ENCODE results near the gene RSRC1.

The RSRC1 gene

GRCh38 chr3:158185711-158186110, 75.8 kb downstream of the RSRC1 start:
- Histone ChIP-seq H3K4me3 (no peak overlapping the region), H3K27me3 (no peaks in the 10 kb centered on the region), H3K9me3 (no peaks in the 10 kb centered on the region), H3K4me1 (no peaks in the 10 kb centered on the region), H3K36me3 (no peaks in the 10 kb centered on the region), H3K27ac (no peak overlapping the region)
- intact Hi-C loops (cut with DNase I; ENCODE audit: low total_unique reads) = no loop called here
- TF ChIP-seq, protein P1, sequence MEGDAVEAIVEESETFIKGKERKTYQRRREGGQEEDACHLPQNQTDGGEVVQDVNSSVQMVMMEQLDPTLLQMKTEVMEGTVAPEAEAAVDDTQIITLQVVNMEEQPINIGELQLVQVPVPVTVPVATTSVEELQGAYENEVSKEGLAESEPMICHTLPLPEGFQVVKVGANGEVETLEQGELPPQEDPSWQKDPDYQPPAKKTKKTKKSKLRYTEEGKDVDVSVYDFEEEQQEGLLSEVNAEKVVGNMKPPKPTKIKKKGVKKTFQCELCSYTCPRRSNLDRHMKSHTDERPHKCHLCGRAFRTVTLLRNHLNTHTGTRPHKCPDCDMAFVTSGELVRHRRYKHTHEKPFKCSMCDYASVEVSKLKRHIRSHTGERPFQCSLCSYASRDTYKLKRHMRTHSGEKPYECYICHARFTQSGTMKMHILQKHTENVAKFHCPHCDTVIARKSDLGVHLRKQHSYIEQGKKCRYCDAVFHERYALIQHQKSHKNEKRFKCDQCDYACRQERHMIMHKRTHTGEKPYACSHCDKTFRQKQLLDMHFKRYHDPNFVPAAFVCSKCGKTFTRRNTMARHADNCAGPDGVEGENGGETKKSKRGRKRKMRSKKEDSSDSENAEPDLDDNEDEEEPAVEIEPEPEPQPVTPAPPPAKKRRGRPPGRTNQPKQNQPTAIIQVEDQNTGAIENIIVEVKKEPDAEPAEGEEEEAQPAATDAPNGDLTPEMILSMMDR (IDR thresholded peaks at IDR 0.05) = no peak
- DNase-seq = no peak

- H3K36me3 ChIP-seq = peaks cover 0 to 20% (median 0%) of the 10 kb centered on the region in 3 donors
- no peak for DNase-seq
- no peaks in the 10 kb centered on the region for H3K4me1 ChIP-seq
- intact Hi-C loops (cut with DNase I; ENCODE audit: low total_unique reads) = no loop called here
- TF ChIP-seq, protein P1 (IDR thresholded peaks at IDR 0.05) = no peak
- no peaks in the 10 kb centered on the region for H3K27me3 ChIP-seq
- H3K27ac ChIP-seq = no peak overlapping the region
- no peak overlapping the region for H3K4me3 ChIP-seq
- peaks cover 0 to 22% (median 14%) of the 10 kb centered on the region in 3 donors for H3K9me3 ChIP-seq
Observed at GRCh38 chr3:158200955-158201354, 91.1 kb downstream of the RSRC1 start.

DNA sequence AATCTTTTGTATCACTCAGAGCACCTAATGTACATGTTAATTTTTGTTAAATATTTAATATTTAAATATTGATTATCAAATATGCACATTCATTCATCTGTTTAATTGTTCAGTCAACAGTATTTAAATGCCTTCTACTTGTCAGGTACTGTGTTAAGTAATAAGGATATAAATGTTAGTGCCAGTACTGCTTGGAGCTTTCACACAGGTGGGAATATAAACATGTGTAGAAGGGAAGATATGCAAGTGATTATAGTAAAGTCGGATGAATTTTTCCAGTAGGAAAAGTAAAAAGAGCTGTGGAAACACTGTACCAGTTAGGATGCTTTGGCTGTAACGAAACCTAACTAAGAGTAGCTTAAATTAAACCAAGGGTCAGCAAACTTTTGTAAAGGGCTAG, 95.4 kb downstream of the RSRC1 start:
- Histone ChIP-seq H3K4me1 (no peaks in the 10 kb centered on the region), H3K9me3 (peaks cover 0 to 15% (median 8%) of the 10 kb centered on the region in 3 donors), H3K4me3 (no peak overlapping the region), H3K27me3 (no peaks in the 10 kb centered on the region), H3K27ac (no peak overlapping the region), H3K36me3 (peaks cover 0 to 20% (median 0%) of the 10 kb centered on the region in 3 donors)
- TF ChIP-seq, protein P1 (IDR thresholded peaks at IDR 0.05) = no peak
- no peak for DNase-seq
- intact Hi-C loops (cut with DNase I; ENCODE audit: low total_unique reads) = no loop called here

DNA sequence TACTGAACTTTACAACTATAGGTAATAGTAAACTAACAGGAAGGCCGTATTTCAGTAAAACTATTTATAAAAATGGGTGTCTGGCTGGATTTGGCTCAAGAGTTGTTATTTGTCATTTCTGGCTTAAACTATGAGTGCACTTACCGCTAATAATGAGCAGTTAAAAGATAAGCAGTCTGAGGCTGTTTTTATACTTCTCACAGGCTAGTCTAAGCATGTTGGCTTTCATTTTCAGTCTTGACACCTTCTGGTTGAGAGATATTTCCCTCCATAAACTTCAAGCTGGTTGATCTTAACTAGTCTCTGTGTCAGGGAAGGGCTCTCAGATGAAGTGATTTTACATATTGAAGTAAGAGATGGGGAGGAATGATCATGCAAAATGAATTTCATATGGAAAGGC, 96.1 kb downstream of the RSRC1 start:
- Histone ChIP-seq H3K9me3 (peaks cover 0 to 10% (median 3%) of the 10 kb centered on the region in 3 donors), H3K27ac (no peak overlapping the region), H3K36me3 (peaks cover 0 to 16% (median 0%) of the 10 kb centered on the region in 3 donors), H3K27me3 (no peaks in the 10 kb centered on the region), H3K4me1 (no peaks in the 10 kb centered on the region), H3K4me3 (no peak overlapping the region)
- TF ChIP-seq, protein P1 (IDR thresholded peaks at IDR 0.05) = no peak
- intact Hi-C loops (cut with DNase I; ENCODE audit: low total_unique reads) = no loop called here
- DNase-seq = no peak

DNA sequence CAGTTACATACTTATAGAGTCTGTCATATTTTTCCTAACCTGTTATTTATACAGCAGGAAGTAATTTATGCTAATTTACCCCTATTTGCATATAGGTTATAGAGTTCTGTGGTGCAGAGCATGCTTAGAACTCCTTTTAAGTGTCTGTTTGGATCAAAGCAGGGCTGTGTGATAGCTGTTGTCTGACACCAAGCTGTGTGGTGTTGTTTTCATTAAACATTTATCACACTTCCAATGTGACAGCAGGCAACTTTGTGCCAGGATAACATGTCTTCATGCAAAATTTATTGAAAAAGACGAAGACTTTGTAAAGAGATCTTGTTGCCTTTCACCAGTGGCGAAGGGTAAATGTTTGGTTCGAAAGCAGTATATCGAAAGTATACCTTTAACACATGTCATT, 100.2 kb downstream of the RSRC1 start:
- Histone ChIP-seq H3K27ac (no peak overlapping the region), H3K36me3 (no peaks in the 10 kb centered on the region), H3K4me3 (no peak overlapping the region), H3K4me1 (no peaks in the 10 kb centered on the region), H3K27me3 (no peaks in the 10 kb centered on the region), H3K9me3 (no peaks in the 10 kb centered on the region)
- intact Hi-C loops (cut with DNase I; ENCODE audit: low total_unique reads) = no loop called here
- TF ChIP-seq, protein P1 (IDR thresholded peaks at IDR 0.05) = no peak
- no peak for DNase-seq

- no peak overlapping the region for H3K4me3 ChIP-seq
- H3K27ac ChIP-seq = no peak overlapping the region
- no peaks in the 10 kb centered on the region for H3K36me3 ChIP-seq
- DNase-seq = no peak
- no peaks in the 10 kb centered on the region for H3K27me3 ChIP-seq
- TF ChIP-seq, protein P1 (IDR thresholded peaks at IDR 0.05) = no peak
- no peaks in the 10 kb centered on the region for H3K4me1 ChIP-seq
- intact Hi-C loops (cut with DNase I; ENCODE audit: low total_unique reads) = no loop called here
- no peaks in the 10 kb centered on the region for H3K9me3 ChIP-seq
Observed at GRCh38 chr3:158213461-158213860, 103.6 kb downstream of the RSRC1 start.
